ENCODE data around the gene AP2A1. TPM values are rescaled to one million over a fixed set of nuclear protein-coding genes. Genes with fewer than 3 reads are reported as not detected.
A peak's percentile ranks its signal among the peaks of the same experiment; 100 is the strongest.

Gene AP2A1
- total and polyA plus RNA-seq, 9 of the 15 experiments (the other 6 are each of a cell fraction or from before 2014, with no cell fraction given), result 0.55 to 150 (median 31.9) TPM

GRCh38 chr19:49727217-49728030, 39.4 kb upstream of the AP2A1 start (continued):
- peak; percentile 54; the same call in 1 of the 2 replicates for TF ChIP-seq MYC (IDR thresholded peaks at IDR 0.05; ENCODE audit: low read depth, low read length)
- no peak for TF ChIP-seq MYC (CRISPR knock-in tag; IDR thresholded peaks at IDR 0.05; ENCODE audit: borderline replicate concordance, low read depth)
- no peak for TF ChIP-seq MYNN (IDR thresholded peaks at IDR 0.05)
- TF ChIP-seq MYNN (CRISPR knock-in tag; IDR thresholded peaks at IDR 0.05), result no peak
- TF ChIP-seq RBM17 (IDR thresholded peaks at IDR 0.05; ENCODE audit: borderline replicate concordance, low read depth, low read length), result no peak
- TF ChIP-seq MECOM (CRISPR knock-in tag; IDR thresholded peaks at IDR 0.05), result no peak
- TF ChIP-seq ZNF583 (CRISPR knock-in tag; IDR thresholded peaks at IDR 0.05), result no peak; the same call in 1 of the 2 replicates
- peak; percentile 67 for TF ChIP-seq ZNF592 (IDR thresholded peaks at IDR 0.05)
- TF ChIP-seq FOXK1 (CRISPR knock-in tag; IDR thresholded peaks at IDR 0.05; ENCODE audit: borderline replicate concordance), result no peak
- TF ChIP-seq ZBTB8A (IDR thresholded peaks at IDR 0.05; ENCODE audit: partially characterized antibody), result no peak
- no peak for TF ChIP-seq HMG20A (CRISPR knock-in tag; conservative IDR thresholded peaks at IDR 0.05)
- no peak for TF ChIP-seq TFAM (CRISPR knock-in tag; conservative IDR thresholded peaks at IDR 0.05)
- TF ChIP-seq YY1 (IDR thresholded peaks at IDR 0.05; ENCODE audit: borderline replicate concordance in 1 of 3, control insufficient read depth in 1 of 3, extremely low read depth in 1 of 3, insufficient read depth in 3 of 3, insufficient read length in 1 of 3, insufficient replicate concordance in 2 of 3, low read depth in 1 of 3, low read length in 2 of 3), result peak in 1 of 3 experiments; percentile 8
- no peak for TF ChIP-seq ZNF143 (CRISPR knock-in tag; IDR thresholded peaks at IDR 0.05)
